Testis (tissue), 3 donors: Measurements from ENCODE around the gene SLC35E1. TPM values are rescaled to one million over a fixed set of nuclear protein-coding genes. Genes with fewer than 3 reads are reported as not detected.

Source experiments
- DNase-seq: peaks from one replicate; pipeline ENCODE4 v3.0.0-alpha.2; 2019
- H3K27ac ChIP-seq, 2 donors: fragments of 200-600 bp; sonication (generic); one replicate each; pipeline ENCODE4 v1.5.1; 2019
- H3K27me3 ChIP-seq: fragments of 200-600 bp; sonication (generic); one replicate; pipeline ENCODE4 v1.5.1; 2019
- H3K36me3 ChIP-seq: fragments of 200-600 bp; sonication (generic); one replicate; pipeline ENCODE4 v1.5.1; 2017; ENCODE audit warnings: low read depth; ENCODE audit errors: missing control alignments
- H3K4me1 ChIP-seq: fragments of 200-600 bp; sonication (generic); one replicate; pipeline ENCODE4 v1.5.1; 2019
- H3K4me3 ChIP-seq, 2 donors: fragments of 200-600 bp; sonication (generic); one replicate each; pipeline ENCODE4 v1.5.1; 2017 to 2019
- H3K9me3 ChIP-seq: fragments of 200-600 bp; sonication (generic); one replicate; pipeline ENCODE4 v1.5.1; 2017
- POLR2A ChIP-seq: fragments of 450-650 bp; IDR thresholded peaks from one replicate; pipeline ENCODE4 v1.6.1; 2017; ENCODE audit warnings: antibody characterized with exemption, mild to moderate bottlenecking, moderate library complexity
- WGBS, 2 donors: methylation state at CpG; one replicate each; pipeline ENCODE4 v1.1.5; 2018; 5-methylcytosine and 5-hydroxymethylcytosine counted together
- intact Hi-C: fragments of 100-400 bp; cut with DNase I; formaldehyde crosslinking; loops from one replicate; pipeline ENCODE4 v1.15.1; 2023; ENCODE audit warnings: low total_unique reads
- polyA plus RNA-seq: library from polyadenylated mRNA; stranded (reverse); fragments of 350-450 nt; fragmentation: Illumina TruSeq; extraction: RNeasy Lipid Tissue Mini Kit (QIAGEN cat#74804); gene quantifications from one replicate; pipeline ENCODE4 v1.2.3, GENCODE V29; 2014; ENCODE audit warnings: low read depth, low replicate concordance; ENCODE audit not compliant: insufficient read depth
- total RNA-seq, 2 donors: library from RNA; depleted of rRNA; stranded (reverse); fragments of >200 nt; gene quantifications; one replicate each; pipeline ENCODE4 v1.2.3, GENCODE V29; 2016
- TF ChIP-seq, protein P1 (sequence below), 3 experiments: fragments of 450-650 bp in 2 of 3; fragments of 200-600 bp in 1 of 3; sonication (generic) in 1 of 3; IDR thresholded peaks; one replicate each; pipeline ENCODE4 v1.5.1; 2016 to 2019; ENCODE audit warnings: antibody characterized with exemption in 3 of 3, mild to moderate bottlenecking in 2 of 3, moderate library complexity in 1 of 3

Gene SLC35E1
- total and polyA plus RNA-seq, 3 donors from 2014 or later: 20.3 to 56.3 (median 54.0) TPM

DNA sequence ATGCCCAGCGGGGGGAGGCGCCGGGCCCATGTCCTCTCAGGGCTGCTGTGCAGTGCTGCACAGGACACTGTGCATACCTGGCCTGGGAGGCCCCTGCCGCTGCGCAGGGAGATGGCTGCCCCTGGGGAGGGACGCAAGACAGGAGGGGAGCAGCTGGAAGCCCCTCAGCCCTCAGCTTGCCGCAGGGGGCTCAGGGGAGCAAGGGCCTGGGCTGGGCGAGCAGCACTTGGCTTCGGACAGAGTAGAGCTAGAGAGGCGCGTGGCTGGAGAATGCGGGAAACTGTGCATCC is 40.9 kb downstream of the SLC35E1 start:
- Histone ChIP-seq H3K27ac (no peak overlapping the region), H3K27me3 (no peaks in the 10 kb centered on the region), H3K9me3 (no peaks in the 10 kb centered on the region), H3K4me3 (no peak overlapping the region), H3K4me1 (no peaks in the 10 kb centered on the region), H3K36me3 (no peaks in the 10 kb centered on the region)
- DNase-seq: no peak
- 93 to 96% methylated on average over 9 to 12 of the region's 12 CpGs for WGBS, 2 donors
- intact Hi-C loops: no loop called here
- no peak for TF ChIP-seq POLR2A
- TF ChIP-seq, protein P1, sequence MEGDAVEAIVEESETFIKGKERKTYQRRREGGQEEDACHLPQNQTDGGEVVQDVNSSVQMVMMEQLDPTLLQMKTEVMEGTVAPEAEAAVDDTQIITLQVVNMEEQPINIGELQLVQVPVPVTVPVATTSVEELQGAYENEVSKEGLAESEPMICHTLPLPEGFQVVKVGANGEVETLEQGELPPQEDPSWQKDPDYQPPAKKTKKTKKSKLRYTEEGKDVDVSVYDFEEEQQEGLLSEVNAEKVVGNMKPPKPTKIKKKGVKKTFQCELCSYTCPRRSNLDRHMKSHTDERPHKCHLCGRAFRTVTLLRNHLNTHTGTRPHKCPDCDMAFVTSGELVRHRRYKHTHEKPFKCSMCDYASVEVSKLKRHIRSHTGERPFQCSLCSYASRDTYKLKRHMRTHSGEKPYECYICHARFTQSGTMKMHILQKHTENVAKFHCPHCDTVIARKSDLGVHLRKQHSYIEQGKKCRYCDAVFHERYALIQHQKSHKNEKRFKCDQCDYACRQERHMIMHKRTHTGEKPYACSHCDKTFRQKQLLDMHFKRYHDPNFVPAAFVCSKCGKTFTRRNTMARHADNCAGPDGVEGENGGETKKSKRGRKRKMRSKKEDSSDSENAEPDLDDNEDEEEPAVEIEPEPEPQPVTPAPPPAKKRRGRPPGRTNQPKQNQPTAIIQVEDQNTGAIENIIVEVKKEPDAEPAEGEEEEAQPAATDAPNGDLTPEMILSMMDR (IDR thresholded peaks at IDR 0.05): no peak

DNA sequence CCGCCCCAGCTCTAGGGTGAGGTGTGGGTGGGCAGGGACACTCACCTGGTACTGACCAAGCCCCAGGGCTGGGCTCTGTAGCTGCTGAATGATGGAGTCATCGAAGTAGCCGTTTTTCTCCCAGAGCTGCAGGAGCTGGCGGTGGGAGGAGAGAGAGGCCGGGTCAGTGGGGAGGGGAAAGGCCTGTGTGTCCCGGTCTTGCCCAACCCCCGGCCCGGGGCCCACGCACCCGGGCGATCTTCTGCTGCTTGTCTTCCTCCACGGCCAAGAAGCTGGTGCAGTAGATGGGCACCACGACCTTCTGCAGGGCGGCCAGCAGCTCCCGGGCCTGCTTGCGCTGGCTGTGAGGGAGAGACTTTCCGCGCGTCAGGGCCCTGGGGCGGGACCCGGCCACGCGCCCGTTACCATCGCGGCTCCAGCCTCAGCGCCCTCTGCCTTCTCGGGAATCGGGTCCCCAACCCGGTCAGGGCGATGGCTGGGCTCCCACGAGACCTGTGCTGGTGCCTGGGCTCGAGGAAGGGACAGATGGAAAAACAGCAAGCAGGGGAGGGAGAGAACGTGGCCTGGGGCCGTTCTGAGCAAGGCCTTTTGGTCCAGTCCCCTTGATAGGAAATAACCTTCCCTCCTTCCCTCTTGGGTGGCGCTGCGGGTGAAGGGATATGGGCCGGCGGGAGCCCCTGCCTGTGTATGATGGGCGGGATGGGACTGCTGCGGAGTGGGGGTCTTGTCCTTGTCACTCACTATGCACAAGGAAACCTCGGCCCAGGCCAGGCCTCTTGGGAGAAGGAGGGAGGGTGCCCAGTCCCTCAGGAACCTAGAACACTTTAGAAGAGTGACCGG is 41.5 kb downstream of the SLC35E1 start:
- Histone ChIP-seq H3K4me3 (no peak overlapping the region), H3K9me3 (no peaks in the 10 kb centered on the region), H3K27me3 (no peaks in the 10 kb centered on the region), H3K4me1 (no peaks in the 10 kb centered on the region), H3K27ac (no peak overlapping the region), H3K36me3 (no peaks in the 10 kb centered on the region)
- WGBS, 2 donors: 88 to 91% methylated on average over 24 to 42 of the region's 43 CpGs
- no peak for DNase-seq
- TF ChIP-seq, protein P1 (IDR thresholded peaks at IDR 0.05): no peak
- no peak for TF ChIP-seq POLR2A
- intact Hi-C loops: no loop called here

DNA sequence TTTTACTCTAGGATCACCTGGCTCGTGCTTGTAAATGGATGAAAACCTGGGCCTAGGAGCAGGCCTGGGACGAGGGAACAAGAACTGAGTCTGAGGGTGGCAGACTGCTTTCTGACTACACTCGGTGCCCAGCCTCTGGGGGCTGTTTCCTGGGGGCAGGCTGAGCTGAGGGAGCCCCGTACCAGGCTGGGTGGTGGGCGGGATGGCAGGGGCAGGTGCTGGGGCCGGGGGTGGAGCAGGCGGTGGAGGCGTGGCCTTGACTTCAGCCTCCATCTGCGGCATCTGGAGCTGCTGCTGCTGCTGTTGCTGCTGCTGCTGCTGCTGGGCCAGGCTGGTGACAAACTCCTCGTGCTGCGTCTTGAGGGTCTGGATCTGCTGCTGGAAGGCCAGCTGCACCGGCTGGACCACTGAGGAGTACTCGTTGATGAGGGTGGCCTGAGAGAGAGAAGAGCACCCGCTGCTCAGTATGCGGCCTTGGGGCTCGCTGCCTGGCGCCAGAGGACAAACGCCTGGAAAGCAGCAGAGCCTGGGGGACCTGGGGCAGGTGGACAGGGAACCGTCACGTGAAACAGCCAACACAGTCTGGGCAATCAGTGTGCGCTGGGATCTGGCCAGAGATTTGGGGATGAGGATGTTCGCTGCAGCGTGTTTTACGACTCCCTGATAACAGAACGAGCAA is 42.6 kb downstream of the SLC35E1 start:
- WGBS, 2 donors: 84 to 87% methylated on average over 13 to 25 of the region's 25 CpGs
- intact Hi-C loops: no loop called here

DNA sequence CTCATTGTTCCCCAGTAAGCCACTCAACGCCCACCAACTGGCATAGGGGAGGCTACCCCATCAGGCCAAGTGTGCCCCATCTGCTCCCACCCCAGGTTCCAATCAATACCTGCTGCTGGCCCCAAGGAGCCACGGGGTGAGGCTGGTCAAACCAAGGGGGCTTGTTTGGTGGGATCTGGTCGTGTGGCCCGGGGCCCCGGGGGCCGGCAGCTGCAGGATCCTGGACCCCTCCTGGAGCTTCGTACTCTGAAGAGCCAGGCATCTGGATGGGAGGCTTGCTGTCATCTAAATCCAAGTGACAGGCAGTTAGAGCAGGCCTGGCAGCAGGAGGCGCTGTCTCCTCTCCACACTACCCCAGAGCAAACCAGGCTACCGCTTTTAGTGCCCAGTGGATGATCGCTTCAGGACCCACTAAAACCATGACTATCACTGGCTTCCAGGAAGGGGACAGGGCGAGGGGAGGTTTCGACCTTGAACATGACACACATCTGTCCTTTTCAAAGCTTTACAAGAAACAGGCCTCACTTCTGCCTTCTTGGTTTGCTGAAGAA is 44.2 kb downstream of the SLC35E1 start:
- Histone ChIP-seq H3K9me3 (no peaks in the 10 kb centered on the region), H3K27ac (no peak overlapping the region), H3K4me1 (no peaks in the 10 kb centered on the region), H3K36me3 (no peaks in the 10 kb centered on the region), H3K4me3 (no peak overlapping the region), H3K27me3 (no peaks in the 10 kb centered on the region)
- peak; percentile 50 for DNase-seq
- 86 to 89% methylated on average over 12 of the region's 12 CpGs for WGBS, 2 donors
- intact Hi-C loops: no loop called here
- TF ChIP-seq, protein P1 (IDR thresholded peaks at IDR 0.05): peak in 1 of 3 experiments; percentile 24
- TF ChIP-seq POLR2A: no peak

More for the DNA sequence above, 42.6 kb downstream of the SLC35E1 start:
- Histone ChIP-seq H3K27me3 (no peaks in the 10 kb centered on the region), H3K4me1 (no peaks in the 10 kb centered on the region), H3K36me3 (no peaks in the 10 kb centered on the region), H3K9me3 (no peaks in the 10 kb centered on the region), H3K27ac (no peak overlapping the region), H3K4me3 (no peak overlapping the region)
- no peak for DNase-seq
- TF ChIP-seq, protein P1 (IDR thresholded peaks at IDR 0.05): no peak
- TF ChIP-seq POLR2A: no peak
